ENCODE measurements around the gene GPD2.

The GPD2 gene

DNA sequence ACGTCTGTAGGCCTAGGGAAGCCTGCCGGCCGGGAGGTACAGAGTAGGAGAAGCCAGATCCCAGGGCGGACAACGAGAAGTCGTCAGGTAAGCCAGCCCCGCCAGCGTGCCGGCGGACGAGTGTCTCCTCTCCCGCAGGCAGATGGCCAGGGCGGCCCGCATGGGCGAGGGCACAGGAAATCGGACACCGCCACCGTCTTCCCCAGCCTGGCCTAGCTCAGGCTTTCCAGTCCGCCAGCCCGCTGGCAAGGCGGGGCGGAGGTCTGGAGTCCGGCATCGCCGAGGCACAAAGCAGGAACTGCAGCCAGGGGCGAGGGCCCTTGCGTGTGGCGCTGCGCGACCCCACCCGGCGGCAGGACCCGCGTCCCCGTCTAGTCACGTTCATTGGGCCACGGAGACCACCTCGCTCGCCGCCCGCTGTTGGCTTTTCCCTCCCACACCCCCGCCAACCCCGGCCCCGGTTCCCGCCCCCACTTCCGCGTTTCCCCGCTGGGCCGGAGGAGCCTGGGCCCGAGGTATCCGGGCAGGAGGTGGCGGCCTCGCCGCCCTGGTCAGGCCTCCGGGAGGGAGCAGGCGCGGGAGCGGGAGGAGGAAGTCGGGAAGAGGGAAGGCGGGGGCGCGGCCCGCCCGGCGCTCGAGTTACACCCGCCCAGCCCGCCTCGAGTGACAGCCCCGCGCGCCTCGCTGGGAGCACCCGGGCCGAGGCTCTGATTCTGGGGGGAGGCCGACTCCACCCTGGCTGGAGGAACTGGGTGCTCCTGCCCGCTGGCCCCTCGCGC is at the start of gene GPD2:
Gene GPD2 (plus strand): TSS at position 662 of the 779 bp plus-strand sequence. CDS start 39,727 bp downstream, outside the sequence.
- H3K36me3 Mint-ChIP-seq = peaks cover 10% of the 10 kb centered on the region
- peak; percentile 87 for ATAC-seq

DNA sequence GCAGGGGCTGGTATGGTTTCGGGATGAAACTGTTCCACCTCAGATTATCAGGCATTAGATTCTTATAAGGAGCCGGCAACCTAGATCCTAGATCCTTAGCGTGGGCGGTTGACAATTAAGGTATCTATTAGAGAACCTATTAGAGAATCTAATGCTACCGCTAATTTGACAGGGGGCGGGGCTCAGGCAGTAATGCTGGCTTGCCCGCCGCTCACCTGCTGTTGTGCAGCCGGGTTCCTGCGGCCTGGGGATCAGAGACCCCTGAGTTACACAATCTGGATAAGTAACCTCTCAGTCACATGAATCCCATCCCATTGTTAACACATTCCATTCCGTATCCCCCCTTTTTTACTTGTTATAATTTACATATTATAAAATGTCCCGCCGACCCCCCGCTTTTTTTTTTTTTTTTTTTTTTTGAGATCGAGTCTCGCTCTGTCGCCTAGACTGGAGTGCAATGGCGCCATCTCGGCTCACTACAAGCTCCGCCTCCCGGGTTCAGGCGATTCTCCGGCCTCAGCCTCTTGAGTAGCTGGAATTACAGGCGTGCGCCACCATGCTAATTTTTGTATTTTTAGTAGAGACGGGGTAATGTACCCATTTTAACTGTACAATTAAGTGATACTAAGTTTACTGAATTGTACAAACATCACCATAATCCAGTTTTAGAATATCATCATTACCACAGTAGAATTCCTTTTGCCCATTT is 42.0 kb upstream of the GPD2 start:
- H3K9me3 Mint-ChIP-seq = no peaks in the 10 kb centered on the region
- ATAC-seq = no peak
- no peaks in the 10 kb centered on the region for H3K36me3 Mint-ChIP-seq

More for the DNA sequence above, at the start of gene GPD2:
- H3K4me1 Mint-ChIP-seq = peaks cover 31% of the 10 kb centered on the region
- peak within 1 kb of the TSS; percentile 90 for H3K27ac Mint-ChIP-seq
- no peaks in the 10 kb centered on the region for H3K9me3 Mint-ChIP-seq
- no peaks in the 10 kb centered on the region for H3K27me3 Mint-ChIP-seq
- H3K4me3 Mint-ChIP-seq = peak within 1 kb of the TSS; percentile 88

DNA sequence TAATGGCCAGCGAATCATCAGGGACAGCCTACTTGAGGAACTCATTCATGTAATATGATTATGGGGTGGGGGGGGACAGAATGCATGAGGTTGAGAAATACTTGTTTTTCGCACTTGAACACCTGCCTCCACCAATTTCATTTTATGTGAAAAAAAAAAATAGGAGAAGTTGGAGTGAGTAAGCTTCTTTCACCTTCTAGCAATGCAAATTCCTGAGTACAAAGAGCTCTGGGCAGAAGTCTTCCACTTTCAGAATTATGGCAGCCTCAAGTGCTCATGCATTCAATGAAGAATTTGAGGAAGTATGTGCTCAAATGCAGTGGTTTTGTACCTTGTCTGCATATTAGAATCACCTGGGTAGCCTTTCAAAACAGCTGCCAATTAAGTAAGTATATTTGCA is 40.1 kb upstream of the GPD2 start:
- Mint-ChIP-seq H3K36me3 (no peaks in the 10 kb centered on the region), H3K4me1 (peaks cover 32% of the 10 kb centered on the region), H3K4me3 (peak overlapping the region; percentile 12), H3K9me3 (no peaks in the 10 kb centered on the region), H3K27me3 (no peaks in the 10 kb centered on the region), H3K27ac (peak overlapping the region; percentile 73)
- ATAC-seq = peak; percentile 76

More for the DNA sequence above, 42.0 kb upstream of the GPD2 start:
- Mint-ChIP-seq H3K27ac (no peak overlapping the region), H3K4me3 (no peak overlapping the region), H3K27me3 (no peaks in the 10 kb centered on the region), H3K4me1 (peaks cover 16% of the 10 kb centered on the region)

DNA sequence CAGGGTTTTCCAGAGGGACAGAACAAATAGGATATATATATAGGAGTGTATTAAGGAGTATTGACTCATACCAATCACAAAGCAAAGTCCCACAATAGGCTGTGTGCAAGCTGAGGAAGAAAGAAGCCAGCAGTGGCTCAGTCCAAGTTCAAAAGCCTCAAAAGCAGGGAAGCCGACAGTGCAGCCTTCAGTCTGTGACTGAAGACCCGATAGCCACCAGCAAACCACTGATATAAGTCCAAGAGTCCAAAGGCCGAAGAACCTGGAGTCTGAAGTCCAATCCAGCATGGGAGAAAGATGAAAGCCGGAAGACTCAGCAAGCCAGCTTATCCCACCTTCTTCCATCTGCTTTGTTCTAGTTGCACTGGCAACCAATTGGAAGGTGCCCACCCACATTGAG is 39.0 kb upstream of the GPD2 start:
- Mint-ChIP-seq H3K27ac (no peak overlapping the region), H3K4me1 (peaks cover 41% of the 10 kb centered on the region), H3K9me3 (no peaks in the 10 kb centered on the region), H3K36me3 (no peaks in the 10 kb centered on the region), H3K4me3 (no peak overlapping the region), H3K27me3 (no peaks in the 10 kb centered on the region)
- ATAC-seq = no peak

DNA sequence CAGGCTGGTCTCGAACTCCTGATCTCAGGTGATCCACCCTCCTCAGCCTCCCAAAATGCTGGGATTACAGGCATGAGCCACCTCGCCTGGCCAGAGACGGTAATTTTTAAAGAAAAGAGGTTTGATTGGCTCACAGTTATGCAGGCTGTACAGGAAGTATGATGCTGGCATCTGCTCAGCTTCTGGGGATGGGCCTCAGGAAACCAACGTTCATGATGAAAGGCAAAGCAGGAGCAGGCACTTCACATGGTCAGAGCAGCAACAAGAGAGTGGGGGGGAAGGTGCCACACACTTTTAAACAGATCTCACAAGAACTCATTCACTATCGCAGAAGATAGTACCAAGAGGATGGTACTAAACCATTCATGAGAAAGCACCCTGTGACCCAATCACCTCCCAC is 38.0 kb upstream of the GPD2 start:
- Mint-ChIP-seq H3K4me3 (no peak overlapping the region), H3K27ac (no peak overlapping the region), H3K9me3 (no peaks in the 10 kb centered on the region), H3K27me3 (no peaks in the 10 kb centered on the region), H3K36me3 (no peaks in the 10 kb centered on the region), H3K4me1 (peaks cover 41% of the 10 kb centered on the region)
- no peak for ATAC-seq

DNA sequence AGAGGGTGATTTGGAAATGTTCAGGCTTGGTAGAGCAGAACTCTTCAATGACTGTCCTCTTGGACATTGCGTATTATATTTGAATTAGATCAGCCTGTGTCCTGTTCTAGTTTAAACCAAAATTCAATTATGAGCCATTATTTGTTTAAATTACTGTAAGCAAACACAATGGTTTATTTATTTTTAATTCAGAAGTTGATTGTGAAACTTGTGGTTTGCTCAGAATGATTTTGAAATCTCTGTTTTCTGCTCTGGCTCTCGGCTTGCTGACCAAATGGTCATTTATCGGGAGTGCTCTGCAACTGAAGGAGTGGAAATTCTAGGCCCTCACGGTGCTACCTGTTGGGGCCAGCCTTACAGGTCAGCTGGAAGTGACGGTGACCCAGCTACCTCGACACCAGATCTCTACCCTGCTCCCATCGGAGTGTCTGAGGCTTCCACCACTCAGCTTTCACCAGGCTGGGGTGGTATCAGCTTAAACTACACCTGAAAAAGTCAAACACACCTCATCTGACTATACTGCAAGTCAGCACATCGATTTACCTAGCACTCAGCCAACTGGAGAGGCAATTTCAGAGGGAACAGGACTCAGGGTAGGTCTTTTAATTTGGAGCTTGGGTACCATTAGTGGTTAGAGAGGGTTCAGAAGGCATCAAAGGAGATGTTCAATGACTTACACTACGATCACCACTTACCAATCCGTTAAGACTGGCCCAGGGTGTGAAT is 36.8 kb upstream of the GPD2 start:
- ATAC-seq = no peak
- Mint-ChIP-seq H3K9me3 (no peaks in the 10 kb centered on the region), H3K27ac (peak overlapping the region; percentile 92), H3K36me3 (no peaks in the 10 kb centered on the region), H3K4me1 (peaks cover 41% of the 10 kb centered on the region), H3K4me3 (peak overlapping the region; percentile 88), H3K27me3 (no peaks in the 10 kb centered on the region)

DNA sequence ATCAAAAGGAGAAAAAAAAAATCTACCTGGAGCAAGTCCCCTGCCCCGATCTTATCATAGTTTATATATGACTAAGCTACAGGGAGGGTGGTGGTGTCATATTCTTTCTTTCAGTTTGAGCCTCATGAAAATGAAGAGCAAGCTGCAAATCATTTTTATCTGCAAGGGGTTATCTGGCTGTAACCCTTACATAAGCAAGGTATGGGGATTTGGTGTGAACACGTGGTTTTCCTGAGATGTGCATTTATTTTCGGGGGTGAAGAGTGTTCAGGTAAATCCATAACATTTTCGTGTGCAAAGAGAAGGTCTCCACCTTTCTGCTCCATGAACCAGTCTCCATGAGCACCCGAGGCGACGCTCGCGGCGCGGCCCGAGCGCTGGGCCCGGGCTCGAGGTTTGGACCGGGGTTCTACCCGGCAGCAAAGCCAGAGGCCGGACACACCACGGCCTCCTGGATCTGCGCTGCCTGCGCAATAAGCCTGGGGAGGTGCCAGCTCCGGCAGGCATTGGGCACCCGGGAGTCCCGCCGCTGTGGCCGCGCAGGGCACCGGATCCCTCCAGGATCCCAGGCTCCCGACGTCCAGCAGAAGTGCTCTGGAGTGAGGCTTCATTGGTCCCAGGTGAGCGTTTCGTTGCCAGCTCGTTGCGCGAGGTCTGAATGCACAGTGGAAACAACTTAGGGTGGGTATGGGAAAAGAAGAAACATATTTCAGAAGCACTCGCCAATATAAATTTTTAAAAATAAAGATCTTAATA is 36.1 kb upstream of the GPD2 start:
- Mint-ChIP-seq H3K4me3 (peak overlapping the region; percentile 88), H3K27me3 (no peaks in the 10 kb centered on the region), H3K36me3 (no peaks in the 10 kb centered on the region), H3K9me3 (no peaks in the 10 kb centered on the region), H3K27ac (peak overlapping the region; percentile 92), H3K4me1 (peaks cover 41% of the 10 kb centered on the region)
- peak; percentile 58 for ATAC-seq

DNA sequence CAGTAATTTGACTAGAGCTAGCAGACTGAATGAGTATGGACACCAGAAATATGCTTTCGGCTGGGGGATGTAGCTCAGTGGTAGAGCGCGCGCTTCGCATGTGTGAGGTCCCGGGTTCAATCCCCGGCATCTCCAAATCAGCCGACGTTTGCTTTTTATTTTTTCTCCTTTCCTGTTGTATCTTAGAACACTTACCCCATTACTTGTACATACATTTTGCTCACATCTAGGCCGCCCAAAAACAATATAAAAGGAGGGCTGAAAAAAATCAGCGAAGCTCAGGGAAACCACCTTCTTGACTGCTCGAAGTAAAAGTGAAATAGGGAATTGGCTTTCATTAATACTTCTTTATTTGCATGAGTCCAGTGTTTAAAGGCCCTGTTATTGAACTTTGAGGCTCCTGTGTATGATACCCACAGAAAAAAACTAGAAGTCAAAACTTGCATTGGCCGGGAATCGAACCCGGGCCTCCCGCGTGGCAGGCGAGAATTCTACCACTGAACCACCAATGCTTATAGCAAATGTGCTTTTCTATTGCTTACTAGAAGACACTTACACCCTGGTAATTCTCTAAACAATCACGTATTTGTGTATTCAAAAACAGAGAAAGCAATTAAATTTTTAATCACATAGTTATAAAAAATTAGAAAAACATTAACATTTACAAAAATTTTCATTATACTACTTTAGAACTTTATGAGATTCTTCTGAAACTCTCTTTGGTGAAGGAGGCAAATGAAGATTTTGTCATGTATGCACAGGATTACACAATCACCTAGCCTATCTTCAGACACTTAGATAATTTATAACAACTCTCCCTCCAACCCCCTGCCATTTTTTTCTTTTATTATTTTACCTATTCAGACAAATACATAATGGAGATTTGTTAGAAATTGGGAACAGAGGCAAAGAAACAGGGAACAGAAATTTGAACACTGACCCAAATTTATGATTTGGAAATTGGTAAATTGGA is 35.2 kb upstream of the GPD2 start:
- peak; percentile 87 for ATAC-seq

DNA sequence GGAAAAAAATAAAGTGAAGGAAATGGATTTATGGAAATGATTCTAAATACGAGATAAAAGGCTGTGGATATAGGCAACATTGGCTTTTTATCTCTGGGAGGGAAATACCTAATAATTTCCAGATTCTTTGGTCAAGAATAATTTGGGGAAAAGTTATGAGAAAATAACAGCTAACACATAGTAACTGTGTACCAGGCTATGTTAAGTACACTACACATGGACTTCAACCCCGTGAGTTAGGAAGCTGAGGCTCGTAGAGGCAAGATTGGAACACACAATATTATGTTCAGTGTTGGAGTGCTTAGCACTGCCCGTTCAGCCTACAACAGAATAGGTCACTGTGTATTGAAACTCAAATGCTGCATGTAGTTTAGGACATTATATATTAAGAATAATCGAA is 34.3 kb upstream of the GPD2 start:
- no peaks in the 10 kb centered on the region for H3K27me3 Mint-ChIP-seq
- no peaks in the 10 kb centered on the region for H3K36me3 Mint-ChIP-seq
- no peaks in the 10 kb centered on the region for H3K9me3 Mint-ChIP-seq
- H3K4me1 Mint-ChIP-seq = peaks cover 29% of the 10 kb centered on the region
- no peak overlapping the region for H3K4me3 Mint-ChIP-seq
- H3K27ac Mint-ChIP-seq = no peak overlapping the region
- ATAC-seq = no peak

More for the DNA sequence above, 35.2 kb upstream of the GPD2 start:
- peaks cover 38% of the 10 kb centered on the region for H3K4me1 Mint-ChIP-seq
- H3K27me3 Mint-ChIP-seq = no peaks in the 10 kb centered on the region
- H3K36me3 Mint-ChIP-seq = no peaks in the 10 kb centered on the region
- H3K9me3 Mint-ChIP-seq = no peaks in the 10 kb centered on the region
- peak overlapping the region; percentile 92 for H3K27ac Mint-ChIP-seq
- peak overlapping the region; percentile 88 for H3K4me3 Mint-ChIP-seq

DNA sequence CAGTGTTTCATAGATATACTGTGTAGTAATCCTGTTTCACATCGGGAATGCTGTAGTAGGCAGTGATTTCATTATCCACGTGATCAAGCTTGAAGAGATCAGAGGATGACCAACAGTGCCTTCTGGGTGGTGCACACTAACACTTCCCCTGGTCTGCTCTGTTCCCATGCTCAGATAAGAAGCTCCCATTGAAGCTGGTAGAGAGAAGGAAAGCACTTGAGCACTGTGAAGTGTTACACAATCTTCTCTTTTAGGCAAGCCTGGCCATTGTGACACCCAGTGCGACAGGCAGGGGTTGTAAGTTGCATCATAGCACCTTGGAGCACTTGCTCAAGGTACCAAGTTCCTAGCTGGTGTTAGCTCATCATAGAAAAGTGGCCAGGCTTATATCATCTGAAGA is 30.6 kb upstream of the GPD2 start:
- no peaks in the 10 kb centered on the region for H3K9me3 Mint-ChIP-seq
- H3K4me3 Mint-ChIP-seq = no peak overlapping the region
- no peaks in the 10 kb centered on the region for H3K27me3 Mint-ChIP-seq
- no peak overlapping the region for H3K27ac Mint-ChIP-seq
- no peak for ATAC-seq
- no peaks in the 10 kb centered on the region for H3K36me3 Mint-ChIP-seq
- peaks cover 15% of the 10 kb centered on the region for H3K4me1 Mint-ChIP-seq

DNA sequence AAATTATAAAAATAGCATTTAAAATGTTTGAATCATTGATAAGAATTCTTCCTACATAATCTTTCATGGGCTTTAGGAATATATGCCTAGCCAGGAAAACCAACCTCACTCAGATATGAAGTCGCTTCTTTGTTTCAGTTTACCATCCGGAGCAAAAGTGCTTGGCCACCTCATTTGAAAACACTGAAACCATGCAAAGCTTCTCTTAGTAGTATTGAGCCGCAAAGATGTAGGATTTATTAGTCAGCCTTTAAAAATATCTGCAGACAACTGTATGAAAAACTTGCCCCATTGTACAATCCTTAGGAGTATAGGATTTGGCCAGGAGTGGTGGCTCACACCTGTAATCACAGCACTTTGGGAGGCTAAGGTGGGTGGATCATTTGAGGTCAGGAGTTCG is 24.3 kb upstream of the GPD2 start:
- no peaks in the 10 kb centered on the region for H3K9me3 Mint-ChIP-seq
- no peak overlapping the region for H3K4me3 Mint-ChIP-seq
- H3K4me1 Mint-ChIP-seq = no peaks in the 10 kb centered on the region
- no peak for ATAC-seq
- no peaks in the 10 kb centered on the region for H3K27me3 Mint-ChIP-seq
- H3K36me3 Mint-ChIP-seq = no peaks in the 10 kb centered on the region
- H3K27ac Mint-ChIP-seq = no peak overlapping the region

DNA sequence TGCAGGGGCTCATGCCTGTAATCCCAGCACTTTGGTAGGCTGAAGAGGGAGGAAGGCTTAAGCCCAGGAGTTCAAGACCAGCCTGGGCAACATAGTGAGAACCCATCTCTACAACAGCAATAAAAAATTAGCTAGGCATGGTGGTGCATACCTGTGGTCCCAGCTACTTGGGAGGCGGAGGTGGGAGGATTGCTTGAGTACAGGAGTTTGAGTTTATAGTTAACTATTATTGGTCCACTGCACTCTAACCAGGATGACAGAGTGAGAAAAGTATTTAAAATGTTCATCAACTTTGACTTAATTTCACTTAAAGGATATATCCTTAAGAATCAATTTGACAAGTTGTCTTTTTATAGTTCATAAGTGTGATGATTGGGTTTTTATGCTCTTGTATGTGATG is 14.3 kb upstream of the GPD2 start:
- Mint-ChIP-seq H3K27ac (no peak overlapping the region), H3K9me3 (no peaks in the 10 kb centered on the region), H3K4me3 (no peak overlapping the region), H3K36me3 (no peaks in the 10 kb centered on the region), H3K4me1 (no peaks in the 10 kb centered on the region), H3K27me3 (no peaks in the 10 kb centered on the region)
- no peak for ATAC-seq

DNA sequence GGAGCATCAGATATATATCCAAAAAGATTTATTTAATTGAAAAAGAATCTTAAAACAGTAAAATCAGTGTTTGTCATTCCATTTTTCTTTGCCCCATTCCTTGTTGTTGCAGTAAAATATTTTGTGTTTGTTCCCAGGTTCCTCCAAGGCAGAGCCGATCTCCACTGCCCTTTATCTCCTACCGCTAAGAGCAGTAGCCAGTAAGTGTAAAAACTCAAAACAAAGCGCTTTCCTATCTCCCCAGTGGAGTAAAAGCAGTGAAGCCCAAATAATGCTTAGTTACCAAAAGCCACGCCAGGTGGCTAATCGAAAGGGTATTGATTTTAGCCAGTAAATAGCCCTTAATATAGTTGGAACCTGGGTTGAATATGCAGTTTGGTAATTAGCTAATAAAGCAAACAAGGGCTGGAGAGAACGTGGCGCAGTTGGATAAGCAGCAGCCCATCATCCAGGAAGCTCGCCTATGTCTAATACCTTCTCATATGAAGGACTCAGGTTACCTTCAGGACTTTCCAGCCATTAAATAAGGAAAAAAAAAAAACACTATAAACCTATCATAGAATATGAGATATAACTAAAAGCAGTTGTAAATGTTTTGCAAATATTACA is 12.4 kb upstream of the GPD2 start:
- Mint-ChIP-seq H3K4me1 (no peaks in the 10 kb centered on the region), H3K27ac (no peak overlapping the region), H3K27me3 (no peaks in the 10 kb centered on the region), H3K36me3 (no peaks in the 10 kb centered on the region), H3K4me3 (no peak overlapping the region), H3K9me3 (no peaks in the 10 kb centered on the region)
- ATAC-seq = no peak

DNA sequence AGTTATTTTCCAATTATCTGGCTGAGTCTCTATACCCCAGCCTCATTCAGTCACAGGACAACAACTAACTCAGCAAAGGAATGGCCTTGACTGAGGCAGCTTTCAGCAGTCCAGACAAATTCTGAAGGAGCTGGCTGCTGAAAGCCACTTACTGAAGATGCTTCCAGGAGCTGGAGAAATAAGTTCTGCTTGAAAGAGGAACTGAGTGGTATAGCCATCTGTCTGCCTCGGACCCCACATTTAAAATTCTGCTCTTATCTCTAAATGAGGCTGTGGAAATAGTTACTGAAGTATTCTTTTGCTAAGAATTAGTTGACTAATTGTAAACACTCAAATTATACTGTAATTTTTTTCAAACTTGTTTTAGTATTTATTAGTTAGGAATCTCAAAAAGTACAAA is 9.1 kb upstream of the GPD2 start:
- ATAC-seq = no peak
- H3K36me3 Mint-ChIP-seq = no peaks in the 10 kb centered on the region
- no peaks in the 10 kb centered on the region for H3K27me3 Mint-ChIP-seq
- H3K9me3 Mint-ChIP-seq = no peaks in the 10 kb centered on the region
- no peak overlapping the region for H3K27ac Mint-ChIP-seq
- H3K4me3 Mint-ChIP-seq = no peak overlapping the region
- H3K4me1 Mint-ChIP-seq = peaks cover 17% of the 10 kb centered on the region

Measured in stimulated activated memory B cell treated with anti-CD40 and anti-IgM and Interleukin-4, amounts not matched to agents 10 μg/mL and 1 μg/mL and 100 μg/mL, for 72 hours (primary cell).